ENCODE measurements around the gene LRRC8B. TPM values are rescaled to one million over a fixed set of nuclear protein-coding genes. Genes with fewer than 3 reads are reported as not detected.

LRRC8B gene
- total RNA-seq, 1 experiment from 2014 or later: 24.2 TPM

DNA sequence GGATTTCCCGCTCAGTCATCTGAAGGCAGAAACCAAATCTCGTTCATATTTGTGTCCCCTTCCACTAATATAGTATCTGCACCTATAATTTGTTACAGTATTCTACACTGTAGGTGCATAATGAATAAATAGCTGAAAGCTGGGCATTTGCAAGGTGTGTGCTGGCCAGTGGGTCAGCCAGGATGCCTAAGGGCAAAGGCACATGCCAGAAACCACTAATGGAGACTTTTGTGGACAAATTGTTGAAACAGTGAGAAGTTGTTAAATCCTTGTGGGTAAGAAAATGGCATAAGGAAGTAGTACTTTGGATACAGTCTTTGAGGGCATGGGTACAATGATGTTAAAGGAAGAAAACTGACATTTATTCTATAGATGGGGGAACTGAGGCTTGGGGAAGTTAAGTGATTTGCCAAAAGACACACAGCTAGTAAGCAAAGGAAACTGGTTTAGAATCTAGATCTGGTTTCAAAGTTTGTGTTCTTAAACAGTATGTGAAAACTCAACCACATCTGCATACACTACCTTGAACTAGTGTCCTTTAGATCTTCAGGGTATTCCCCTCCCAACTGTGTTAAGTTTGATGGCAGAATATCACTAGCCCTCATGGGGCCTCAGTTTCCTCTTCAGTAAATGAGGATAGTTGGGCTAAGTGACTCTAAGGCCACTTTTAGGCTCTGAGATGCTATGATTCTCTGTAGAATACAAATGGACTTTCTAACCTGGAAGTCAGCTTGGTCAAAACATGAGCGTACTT, 81.8 kb downstream of the LRRC8B start:
- H3K27ac Mint-ChIP-seq: no peak overlapping the region
- no peak overlapping the region for H3K4me3 Mint-ChIP-seq
- ChIA-PET CTCF (no interaction called here), POLR2A (no interaction called here)
- H3K36me3 Mint-ChIP-seq: no peaks in the 10 kb centered on the region; the same call in 1 of the 2 replicates
- no peak for TF ChIP-seq SP1 (CRISPR knock-in tag; conservative IDR thresholded peaks at IDR 0.05)
- TF ChIP-seq ELF4 (CRISPR knock-in tag; IDR thresholded peaks at IDR 0.05; ENCODE audit: low read depth): no peak
- no peak for TF ChIP-seq GRHL2 (CRISPR knock-in tag; IDR thresholded peaks at IDR 0.05; ENCODE audit: insufficient replicate concordance, severe bottlenecking)
- TF ChIP-seq, protein P1, sequence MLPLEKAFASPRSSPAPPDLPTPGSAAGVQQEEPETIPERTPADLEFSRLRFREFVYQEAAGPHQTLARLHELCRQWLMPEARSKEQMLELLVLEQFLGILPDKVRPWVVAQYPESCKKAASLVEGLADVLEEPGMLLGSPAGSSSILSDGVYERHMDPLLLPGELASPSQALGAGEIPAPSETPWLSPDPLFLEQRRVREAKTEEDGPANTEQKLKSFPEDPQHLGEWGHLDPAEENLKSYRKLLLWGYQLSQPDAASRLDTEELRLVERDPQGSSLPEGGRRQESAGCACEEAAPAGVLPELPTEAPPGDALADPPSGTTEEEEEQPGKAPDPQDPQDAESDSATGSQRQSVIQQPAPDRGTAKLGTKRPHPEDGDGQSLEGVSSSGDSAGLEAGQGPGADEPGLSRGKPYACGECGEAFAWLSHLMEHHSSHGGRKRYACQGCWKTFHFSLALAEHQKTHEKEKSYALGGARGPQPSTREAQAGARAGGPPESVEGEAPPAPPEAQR (CRISPR knock-in tag; IDR thresholded peaks at IDR 0.05): no peak
- TF ChIP-seq ZNF263 (CRISPR knock-in tag; IDR thresholded peaks at IDR 0.05; ENCODE audit: low read depth): no peak
- no peak for TF ChIP-seq FOXJ3 (CRISPR knock-in tag; IDR thresholded peaks at IDR 0.05; ENCODE audit: borderline replicate concordance)
- TF ChIP-seq CBFB (CRISPR knock-in tag; IDR thresholded peaks at IDR 0.05; ENCODE audit: low read depth): no peak
- no peak for TF ChIP-seq SOX15 (CRISPR knock-in tag; IDR thresholded peaks at IDR 0.05)
- TF ChIP-seq, protein P2, sequence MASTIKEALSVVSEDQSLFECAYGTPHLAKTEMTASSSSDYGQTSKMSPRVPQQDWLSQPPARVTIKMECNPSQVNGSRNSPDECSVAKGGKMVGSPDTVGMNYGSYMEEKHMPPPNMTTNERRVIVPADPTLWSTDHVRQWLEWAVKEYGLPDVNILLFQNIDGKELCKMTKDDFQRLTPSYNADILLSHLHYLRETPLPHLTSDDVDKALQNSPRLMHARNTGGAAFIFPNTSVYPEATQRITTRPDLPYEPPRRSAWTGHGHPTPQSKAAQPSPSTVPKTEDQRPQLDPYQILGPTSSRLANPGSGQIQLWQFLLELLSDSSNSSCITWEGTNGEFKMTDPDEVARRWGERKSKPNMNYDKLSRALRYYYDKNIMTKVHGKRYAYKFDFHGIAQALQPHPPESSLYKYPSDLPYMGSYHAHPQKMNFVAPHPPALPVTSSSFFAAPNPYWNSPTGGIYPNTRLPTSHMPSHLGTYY (CRISPR knock-in tag; IDR thresholded peaks at IDR 0.05): no peak
- TF ChIP-seq TEAD4 (CRISPR knock-in tag; IDR thresholded peaks at IDR 0.05): no peak
- no peak for TF ChIP-seq IRF2 (CRISPR knock-in tag; IDR thresholded peaks at IDR 0.05; ENCODE audit: borderline replicate concordance, low read depth)
- no peak for TF ChIP-seq ZNF317 (CRISPR knock-in tag; IDR thresholded peaks at IDR 0.05; ENCODE audit: borderline replicate concordance, low read depth)
- TF ChIP-seq FOXP1 (CRISPR knock-in tag; IDR thresholded peaks at IDR 0.05; ENCODE audit: borderline replicate concordance): no peak
- no peak for TF ChIP-seq HMGA2 (CRISPR knock-in tag; IDR thresholded peaks at IDR 0.05)
- TF ChIP-seq MXD4 (CRISPR knock-in tag; IDR thresholded peaks at IDR 0.05; ENCODE audit: borderline replicate concordance): no peak
- TF ChIP-seq, protein P3, sequence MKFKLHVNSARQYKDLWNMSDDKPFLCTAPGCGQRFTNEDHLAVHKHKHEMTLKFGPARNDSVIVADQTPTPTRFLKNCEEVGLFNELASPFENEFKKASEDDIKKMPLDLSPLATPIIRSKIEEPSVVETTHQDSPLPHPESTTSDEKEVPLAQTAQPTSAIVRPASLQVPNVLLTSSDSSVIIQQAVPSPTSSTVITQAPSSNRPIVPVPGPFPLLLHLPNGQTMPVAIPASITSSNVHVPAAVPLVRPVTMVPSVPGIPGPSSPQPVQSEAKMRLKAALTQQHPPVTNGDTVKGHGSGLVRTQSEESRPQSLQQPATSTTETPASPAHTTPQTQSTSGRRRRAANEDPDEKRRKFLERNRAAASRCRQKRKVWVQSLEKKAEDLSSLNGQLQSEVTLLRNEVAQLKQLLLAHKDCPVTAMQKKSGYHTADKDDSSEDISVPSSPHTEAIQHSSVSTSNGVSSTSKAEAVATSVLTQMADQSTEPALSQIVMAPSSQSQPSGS (CRISPR knock-in tag; IDR thresholded peaks at IDR 0.05; ENCODE audit: borderline replicate concordance, low read depth): no peak
- TF ChIP-seq, protein P4, sequence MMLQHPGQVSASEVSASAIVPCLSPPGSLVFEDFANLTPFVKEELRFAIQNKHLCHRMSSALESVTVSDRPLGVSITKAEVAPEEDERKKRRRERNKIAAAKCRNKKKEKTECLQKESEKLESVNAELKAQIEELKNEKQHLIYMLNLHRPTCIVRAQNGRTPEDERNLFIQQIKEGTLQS (CRISPR knock-in tag; conservative IDR thresholded peaks at IDR 0.05): no peak
- TF ChIP-seq NFYB (CRISPR knock-in tag; conservative IDR thresholded peaks at IDR 0.05; ENCODE audit: low read depth): no peak
- H3K9me3 Mint-ChIP-seq: no peaks in the 10 kb centered on the region
- no peak for DNase-seq (ENCODE audit: low spot score)
- peaks cover 3% of the 10 kb centered on the region; the same call in 1 of the 2 replicates for H3K4me1 Mint-ChIP-seq
- H3K27me3 Mint-ChIP-seq (ENCODE audit: low read depth): no peaks in the 10 kb centered on the region
- no peak for ATAC-seq

DNA sequence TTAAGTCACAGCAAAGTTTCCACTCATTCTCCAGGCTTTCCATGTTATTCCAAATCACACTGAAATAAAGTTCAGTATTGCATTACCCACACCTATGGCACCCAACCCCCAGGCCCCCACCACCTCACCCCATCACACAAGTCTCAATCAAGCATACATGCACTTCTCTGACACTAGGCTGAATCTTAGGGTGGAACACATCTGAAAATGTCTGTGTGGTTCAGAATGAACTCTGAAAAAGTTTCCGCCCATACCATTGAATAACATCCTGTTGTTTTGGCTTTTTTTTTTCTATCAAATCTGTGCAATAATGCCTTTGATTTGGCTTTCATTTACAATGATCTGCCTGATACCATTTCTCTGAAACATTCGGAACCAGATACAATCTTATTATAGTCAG, 82.5 kb downstream of the LRRC8B start:
- no peak for ATAC-seq
- Mint-ChIP-seq H3K27me3 (ENCODE audit: low read depth) (no peaks in the 10 kb centered on the region), H3K27ac (no peak overlapping the region), H3K9me3 (no peaks in the 10 kb centered on the region), H3K4me1 (peaks cover 5% of the 10 kb centered on the region), H3K4me3 (no peak overlapping the region), H3K36me3 (no peaks in the 10 kb centered on the region; the same call in 1 of the 2 replicates)
- no peak for DNase-seq (ENCODE audit: low spot score)
- POLR2A ChIA-PET: interaction anchor here (0.5 kb wide), 1 partner anchor 634 kb away, joined by 3 read pairs; no protein-coding TSS in a partner anchor
- CTCF ChIA-PET: no interaction called here
- TF ChIP-seq, protein P5, sequence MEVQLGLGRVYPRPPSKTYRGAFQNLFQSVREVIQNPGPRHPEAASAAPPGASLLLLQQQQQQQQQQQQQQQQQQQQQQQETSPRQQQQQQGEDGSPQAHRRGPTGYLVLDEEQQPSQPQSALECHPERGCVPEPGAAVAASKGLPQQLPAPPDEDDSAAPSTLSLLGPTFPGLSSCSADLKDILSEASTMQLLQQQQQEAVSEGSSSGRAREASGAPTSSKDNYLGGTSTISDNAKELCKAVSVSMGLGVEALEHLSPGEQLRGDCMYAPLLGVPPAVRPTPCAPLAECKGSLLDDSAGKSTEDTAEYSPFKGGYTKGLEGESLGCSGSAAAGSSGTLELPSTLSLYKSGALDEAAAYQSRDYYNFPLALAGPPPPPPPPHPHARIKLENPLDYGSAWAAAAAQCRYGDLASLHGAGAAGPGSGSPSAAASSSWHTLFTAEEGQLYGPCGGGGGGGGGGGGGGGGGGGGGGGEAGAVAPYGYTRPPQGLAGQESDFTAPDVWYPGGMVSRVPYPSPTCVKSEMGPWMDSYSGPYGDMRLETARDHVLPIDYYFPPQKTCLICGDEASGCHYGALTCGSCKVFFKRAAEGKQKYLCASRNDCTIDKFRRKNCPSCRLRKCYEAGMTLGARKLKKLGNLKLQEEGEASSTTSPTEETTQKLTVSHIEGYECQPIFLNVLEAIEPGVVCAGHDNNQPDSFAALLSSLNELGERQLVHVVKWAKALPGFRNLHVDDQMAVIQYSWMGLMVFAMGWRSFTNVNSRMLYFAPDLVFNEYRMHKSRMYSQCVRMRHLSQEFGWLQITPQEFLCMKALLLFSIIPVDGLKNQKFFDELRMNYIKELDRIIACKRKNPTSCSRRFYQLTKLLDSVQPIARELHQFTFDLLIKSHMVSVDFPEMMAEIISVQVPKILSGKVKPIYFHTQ (CRISPR knock-in tag; IDR thresholded peaks at IDR 0.05): no peak
- TF ChIP-seq, protein P6, sequence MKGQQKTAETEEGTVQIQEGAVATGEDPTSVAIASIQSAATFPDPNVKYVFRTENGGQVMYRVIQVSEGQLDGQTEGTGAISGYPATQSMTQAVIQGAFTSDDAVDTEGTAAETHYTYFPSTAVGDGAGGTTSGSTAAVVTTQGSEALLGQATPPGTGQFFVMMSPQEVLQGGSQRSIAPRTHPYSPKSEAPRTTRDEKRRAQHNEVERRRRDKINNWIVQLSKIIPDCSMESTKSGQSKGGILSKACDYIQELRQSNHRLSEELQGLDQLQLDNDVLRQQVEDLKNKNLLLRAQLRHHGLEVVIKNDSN (CRISPR knock-in tag; IDR thresholded peaks at IDR 0.05): no peak
- TF ChIP-seq ZBTB21 (CRISPR knock-in tag; IDR thresholded peaks at IDR 0.05; ENCODE audit: borderline replicate concordance): no peak
- TF ChIP-seq, protein P7, sequence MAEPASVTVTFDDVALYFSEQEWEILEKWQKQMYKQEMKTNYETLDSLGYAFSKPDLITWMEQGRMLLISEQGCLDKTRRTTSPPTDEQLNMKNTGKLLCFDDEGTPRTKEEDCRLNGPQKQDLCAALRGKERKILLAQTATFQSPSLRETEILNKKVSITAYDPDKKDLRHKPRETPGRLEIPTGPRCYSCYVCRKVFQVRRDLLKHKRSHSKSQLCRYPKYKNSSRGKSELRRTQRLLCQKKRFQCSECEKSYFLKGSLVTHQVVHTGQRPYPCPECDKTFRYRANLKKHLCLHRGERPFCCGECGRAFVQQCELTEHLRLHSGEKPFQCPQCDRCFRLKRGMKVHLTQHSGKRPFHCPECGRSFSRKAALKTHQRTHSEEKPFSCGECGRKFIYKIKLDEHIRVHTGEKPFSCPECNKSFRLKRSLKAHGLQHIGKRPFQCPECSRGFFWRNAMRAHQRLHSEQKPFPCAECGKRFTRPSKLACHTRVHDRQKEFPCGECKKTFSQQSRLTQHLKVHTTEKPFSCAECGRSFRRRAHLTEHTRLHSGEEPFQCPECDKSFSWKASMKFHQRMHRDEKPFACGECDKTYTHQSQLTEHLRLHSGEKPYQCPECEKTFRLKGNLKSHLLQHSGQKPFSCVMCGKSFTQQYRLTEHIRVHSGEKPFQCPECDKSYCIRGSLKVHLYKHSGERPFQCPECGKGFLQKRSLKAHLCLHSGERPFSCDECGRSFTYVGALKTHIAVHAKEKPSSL (CRISPR knock-in tag; conservative IDR thresholded peaks at IDR 0.05): no peak
- TF ChIP-seq CBFB (CRISPR knock-in tag; IDR thresholded peaks at IDR 0.05; ENCODE audit: low read depth): no peak
- TF ChIP-seq, protein P8, sequence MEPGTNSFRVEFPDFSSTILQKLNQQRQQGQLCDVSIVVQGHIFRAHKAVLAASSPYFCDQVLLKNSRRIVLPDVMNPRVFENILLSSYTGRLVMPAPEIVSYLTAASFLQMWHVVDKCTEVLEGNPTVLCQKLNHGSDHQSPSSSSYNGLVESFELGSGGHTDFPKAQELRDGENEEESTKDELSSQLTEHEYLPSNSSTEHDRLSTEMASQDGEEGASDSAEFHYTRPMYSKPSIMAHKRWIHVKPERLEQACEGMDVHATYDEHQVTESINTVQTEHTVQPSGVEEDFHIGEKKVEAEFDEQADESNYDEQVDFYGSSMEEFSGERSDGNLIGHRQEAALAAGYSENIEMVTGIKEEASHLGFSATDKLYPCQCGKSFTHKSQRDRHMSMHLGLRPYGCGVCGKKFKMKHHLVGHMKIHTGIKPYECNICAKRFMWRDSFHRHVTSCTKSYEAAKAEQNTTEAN (CRISPR knock-in tag; IDR thresholded peaks at IDR 0.05): no peak

Data from WTC11 (cell line).